GM18519 (cell line): ENCODE data around the gene RPS6KA2.
"Not testable (repeated sequence)": the region's sequence is repeated elsewhere in the genome, so short reads cannot be mapped to it uniquely, and the experiment has no call there.

Experiments
- ATAC-seq: cut with Tn5 transposase; IDR thresholded peaks from one replicate; pipeline ENCODE4 v1.9.1; 2021; ENCODE audit warnings: mild to moderate bottlenecking, moderate library complexity; ENCODE audit not compliant: unreplicated experiment, low FRiP score

Gene RPS6KA2

GRCh38 chr6:166636191-166636933, 9.3 kb upstream of the RPS6KA2 start:
- no peak for ATAC-seq

- ATAC-seq = no peak
Measured at GRCh38 chr6:166635013-166635970, 8.2 kb upstream of the RPS6KA2 start.

- ATAC-seq = not testable (repeated sequence)
Measured at GRCh38 chr6:166634581-166634980, 7.5 kb upstream of the RPS6KA2 start.

- ATAC-seq = no peak
Measured at GRCh38 chr6:166633732-166634535, 6.9 kb upstream of the RPS6KA2 start.

GRCh38 chr6:166632731-166633130, 5.7 kb upstream of the RPS6KA2 start:
- no peak for ATAC-seq

- no peak for ATAC-seq
Measured at GRCh38 chr6:166630462-166630861, 3.4 kb upstream of the RPS6KA2 start.

GRCh38 chr6:166629628-166630027, 2.6 kb upstream of the RPS6KA2 start:
- no peak for ATAC-seq

GRCh38 chr6:166627875-166628801, 1.1 kb upstream of the RPS6KA2 start:
- peak; percentile 17 for ATAC-seq

GRCh38 chr6:166626177-166627032, 646 bp downstream of the RPS6KA2 start:
- ATAC-seq = no peak

- ATAC-seq = no peak
Measured at GRCh38 chr6:166625356-166625755, 1.7 kb downstream of the RPS6KA2 start.

- ATAC-seq = no peak
Measured at GRCh38 chr6:166624275-166624674, 2.8 kb downstream of the RPS6KA2 start.

GRCh38 chr6:166623318-166623717, 3.7 kb downstream of the RPS6KA2 start:
- no peak for ATAC-seq

GRCh38 chr6:166621114-166621540, 5.9 kb downstream of the RPS6KA2 start:
- ATAC-seq = no peak

- ATAC-seq = no peak
Measured at GRCh38 chr6:166620478-166621113, 6.5 kb downstream of the RPS6KA2 start.

GRCh38 chr6:166619912-166620311, 7.1 kb downstream of the RPS6KA2 start:
- no peak for ATAC-seq

- ATAC-seq = no peak
Measured at GRCh38 chr6:166618866-166619761, 7.9 kb downstream of the RPS6KA2 start.

GRCh38 chr6:166618251-166618650, 8.8 kb downstream of the RPS6KA2 start:
- ATAC-seq = no peak
